Measurements from ENCODE around the gene PTGES2. TPM values are rescaled to one million over a fixed set of nuclear protein-coding genes. Genes with fewer than 3 reads are reported as not detected.
"Not testable (repeated sequence)": the region's sequence is repeated elsewhere in the genome, so short reads cannot be mapped to it uniquely, and the experiment has no call there.

The PTGES2 gene
- polyA plus RNA-seq, 3 donors: 35.2 to 43.5 (median 39.2) TPM

DNA sequence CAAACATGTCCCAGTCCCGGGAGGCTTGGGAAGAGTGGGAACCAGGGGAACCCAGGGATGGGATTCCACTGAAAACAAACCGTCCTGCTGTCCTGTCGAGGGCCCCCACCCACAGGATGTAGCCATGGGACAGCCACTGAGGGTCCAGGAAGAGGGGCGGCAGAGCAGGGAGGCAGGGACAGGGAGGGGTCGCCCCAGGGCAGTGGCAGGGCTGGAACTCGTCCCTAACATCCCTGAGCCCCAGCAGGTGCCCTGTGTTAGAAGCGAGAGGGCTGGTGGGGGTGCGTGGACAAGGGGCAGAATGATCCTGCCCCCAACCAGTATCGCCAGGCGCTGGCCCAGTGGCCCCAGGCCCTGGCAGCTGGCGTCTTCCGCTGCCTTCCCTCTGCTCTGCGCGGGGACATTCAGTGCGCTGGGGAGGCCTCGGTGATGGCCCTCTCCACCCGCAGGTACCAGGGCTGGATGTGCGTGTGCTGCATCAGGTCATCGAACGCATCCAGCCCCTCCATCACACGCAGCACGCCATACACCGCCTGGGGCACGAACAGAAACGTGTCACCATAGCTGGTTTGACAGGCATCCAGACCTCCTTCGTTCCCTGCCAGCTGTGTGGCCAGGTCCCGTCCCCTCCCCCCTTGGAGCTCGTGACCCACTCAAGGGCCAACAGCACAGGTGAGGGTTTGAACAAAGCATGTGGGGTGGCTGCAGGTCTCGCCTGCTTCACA lies 6.6 kb downstream of the PTGES2 start:
- no peak for DNase-seq (ENCODE audit: low read depth in 3 of 3, low spot score in 2 of 3)

DNA sequence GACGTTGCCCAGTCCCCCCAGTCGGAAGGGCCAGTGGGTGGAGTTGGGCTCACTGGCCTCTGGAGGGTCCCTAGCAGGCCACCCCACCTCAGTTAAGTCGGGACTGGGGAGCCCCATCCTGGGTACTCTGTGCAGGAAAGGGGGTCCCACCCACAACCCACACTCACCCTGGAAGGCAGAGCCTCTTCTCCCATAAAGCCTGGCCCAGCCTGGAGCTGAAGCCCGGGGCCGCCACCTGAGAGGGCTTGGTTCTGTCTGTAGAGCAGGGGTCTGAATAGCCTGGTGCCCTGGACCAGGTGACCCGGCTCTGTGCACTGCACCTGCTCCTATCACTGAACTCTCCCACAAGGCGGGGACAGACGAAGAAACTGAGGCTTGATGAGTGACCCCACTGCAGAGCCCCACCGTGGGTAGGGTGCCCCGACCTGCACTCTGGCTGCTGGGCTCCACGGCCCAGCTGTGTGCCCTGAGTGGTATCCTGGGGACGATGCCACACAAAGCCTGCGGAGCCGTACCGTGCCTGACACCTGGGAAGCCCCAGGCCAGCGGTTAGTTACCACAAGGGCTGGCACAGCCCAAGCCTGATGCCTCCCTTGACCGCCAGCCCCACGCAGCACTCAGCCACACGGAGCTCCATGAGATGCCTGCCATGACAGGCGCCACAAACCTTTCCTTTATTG lies 7.3 kb downstream of the PTGES2 start:
- DNase-seq (ENCODE audit: low read depth in 3 of 3, low spot score in 2 of 3): no peak

DNA sequence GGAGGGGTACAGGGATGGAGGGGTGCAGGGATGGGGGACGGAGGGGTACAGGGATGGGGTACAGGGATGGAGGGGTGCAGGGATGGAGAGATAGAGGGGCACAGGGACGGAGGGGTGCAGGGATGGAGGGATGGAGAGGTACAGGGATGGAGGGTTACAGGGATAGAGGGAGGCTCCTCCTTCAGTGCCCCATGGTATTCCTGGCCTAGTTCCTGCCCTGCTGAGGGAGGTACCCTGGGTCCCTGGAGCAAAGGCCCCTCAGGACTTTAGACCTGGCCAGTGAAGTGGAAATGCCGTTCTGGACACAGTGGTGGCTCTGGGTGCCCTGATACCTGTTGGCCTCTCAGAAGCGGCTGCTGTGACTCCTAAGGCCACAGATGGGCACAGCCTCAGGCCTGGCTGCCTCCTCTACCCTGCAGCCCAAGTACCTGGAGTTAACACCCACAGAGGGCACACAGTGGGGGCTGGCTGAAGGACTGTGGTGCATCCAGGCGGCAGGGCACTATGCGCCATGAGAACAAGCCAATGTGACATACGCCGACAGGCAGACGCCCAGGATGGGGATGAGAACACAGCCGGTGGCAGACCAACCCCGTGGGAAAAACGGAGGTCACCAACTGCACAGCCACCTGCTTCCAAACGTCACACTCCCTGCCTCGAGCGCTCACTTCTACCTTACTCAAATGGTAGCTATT lies 8.4 kb downstream of the PTGES2 start:
- DNase-seq (ENCODE audit: low read depth in 3 of 3, low spot score in 2 of 3): no peak

DNA sequence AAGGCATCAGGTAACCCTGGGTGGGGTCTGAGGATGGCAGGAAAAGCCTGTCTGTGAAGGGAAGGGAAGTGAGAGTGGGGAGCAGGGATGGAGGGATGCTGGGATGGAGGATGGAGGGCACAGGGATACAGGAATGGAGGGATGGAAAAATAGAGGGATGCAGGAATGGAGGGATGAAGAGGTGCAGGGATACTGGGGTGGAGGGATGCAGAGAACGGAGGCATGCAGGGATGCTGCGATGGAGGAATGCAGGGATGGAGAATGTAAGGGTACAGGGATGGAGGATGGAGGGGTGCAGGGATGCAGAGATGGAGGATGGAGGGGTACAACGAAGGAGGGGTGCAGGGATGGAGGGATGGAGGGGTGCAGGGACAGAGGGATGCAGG lies 9.1 kb downstream of the PTGES2 start:
- no peak for DNase-seq (ENCODE audit: low read depth in 3 of 3, low spot score in 2 of 3)

DNA sequence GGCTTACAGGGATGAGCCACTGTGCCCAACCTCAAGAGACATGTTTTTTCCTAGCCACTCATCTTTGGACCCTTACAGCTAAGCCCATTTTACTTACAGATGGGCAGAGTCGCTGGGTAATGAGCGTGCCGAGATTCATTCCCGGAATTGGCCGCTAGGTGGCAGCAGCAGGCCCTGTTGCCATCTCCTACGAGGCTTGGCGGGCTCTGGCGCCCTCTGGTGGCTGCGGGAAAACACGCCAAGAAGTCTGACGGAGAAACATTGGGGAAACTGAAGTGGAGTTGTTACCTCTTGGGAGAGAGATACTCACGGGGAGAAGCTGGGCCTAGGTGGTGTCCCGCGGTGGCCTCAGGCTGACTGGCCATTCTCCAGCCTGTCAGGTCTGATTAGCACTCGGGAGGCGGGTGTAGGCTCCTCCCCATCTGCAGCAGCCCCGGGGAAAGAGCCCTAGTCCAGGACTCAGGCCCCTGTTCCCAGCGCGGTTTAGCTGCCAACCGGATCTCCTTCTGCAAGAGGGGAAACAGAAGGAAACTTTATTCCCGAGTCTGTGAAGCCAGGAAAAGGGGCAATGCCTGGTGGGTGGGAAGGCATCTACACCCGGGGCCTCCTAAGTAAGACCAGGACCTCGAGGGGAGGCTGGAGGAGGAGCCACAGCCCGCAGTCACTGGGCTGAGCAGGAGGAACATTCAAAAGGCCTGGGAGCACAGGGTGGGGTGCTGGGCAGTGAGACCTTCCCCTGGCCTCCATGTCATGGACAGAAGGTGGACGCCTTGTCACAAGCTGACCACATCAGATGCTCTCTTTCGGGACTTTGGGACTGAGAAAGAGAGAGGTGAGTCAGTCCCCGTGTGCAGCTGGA lies 9.7 kb downstream of the PTGES2 start:
- DNase-seq (ENCODE audit: low read depth in 3 of 3, low spot score in 2 of 3): peak; percentile 67 to 83 (median 80)

DNA sequence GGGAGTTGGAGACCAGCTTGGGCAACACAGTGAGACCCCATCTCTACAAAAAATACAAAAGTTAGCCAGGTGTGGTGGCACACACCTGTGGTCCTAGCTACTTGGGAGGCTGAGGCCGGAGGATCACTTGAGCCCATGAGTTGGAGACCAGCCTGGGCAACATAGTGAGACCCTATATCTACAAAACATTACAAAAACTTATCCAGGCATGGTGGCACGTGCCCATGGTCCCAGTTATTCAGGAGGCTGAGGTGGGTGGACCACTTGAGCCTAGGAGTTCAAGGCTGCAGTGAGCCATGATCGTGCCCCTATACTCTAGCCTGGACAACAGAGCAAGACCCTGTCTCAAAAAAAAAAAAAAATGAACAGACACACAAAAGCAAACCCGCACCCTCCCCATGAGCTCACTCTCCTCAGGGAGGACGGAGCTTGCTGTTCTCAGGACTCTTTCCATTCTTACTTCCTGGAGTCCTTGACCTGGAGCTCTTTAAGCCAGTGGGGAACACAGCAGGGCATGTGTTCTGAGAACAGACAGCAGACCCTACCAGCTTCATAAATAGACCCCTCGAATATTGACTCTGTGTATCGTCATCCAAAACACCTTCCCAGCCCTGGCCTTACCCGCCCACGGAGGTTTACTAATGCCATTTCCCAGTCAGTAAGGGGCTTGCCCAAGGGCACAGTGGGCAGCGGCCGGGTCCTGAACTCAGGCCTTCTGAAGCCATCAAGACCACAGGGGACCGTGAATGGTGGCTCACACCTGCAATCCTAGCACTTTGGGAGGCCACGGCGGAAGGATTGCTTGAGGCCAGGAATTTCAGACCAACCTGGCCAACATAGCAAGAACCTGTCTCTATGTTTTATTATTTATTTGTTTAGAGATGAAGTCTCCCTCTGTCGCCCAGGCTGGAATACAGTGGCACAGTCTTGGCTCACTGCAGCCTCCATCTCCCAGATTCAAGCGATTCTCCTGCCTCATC lies 11.1 kb downstream of the PTGES2 start:
- no peak for DNase-seq (ENCODE audit: low read depth in 3 of 3, low spot score in 2 of 3)

DNA sequence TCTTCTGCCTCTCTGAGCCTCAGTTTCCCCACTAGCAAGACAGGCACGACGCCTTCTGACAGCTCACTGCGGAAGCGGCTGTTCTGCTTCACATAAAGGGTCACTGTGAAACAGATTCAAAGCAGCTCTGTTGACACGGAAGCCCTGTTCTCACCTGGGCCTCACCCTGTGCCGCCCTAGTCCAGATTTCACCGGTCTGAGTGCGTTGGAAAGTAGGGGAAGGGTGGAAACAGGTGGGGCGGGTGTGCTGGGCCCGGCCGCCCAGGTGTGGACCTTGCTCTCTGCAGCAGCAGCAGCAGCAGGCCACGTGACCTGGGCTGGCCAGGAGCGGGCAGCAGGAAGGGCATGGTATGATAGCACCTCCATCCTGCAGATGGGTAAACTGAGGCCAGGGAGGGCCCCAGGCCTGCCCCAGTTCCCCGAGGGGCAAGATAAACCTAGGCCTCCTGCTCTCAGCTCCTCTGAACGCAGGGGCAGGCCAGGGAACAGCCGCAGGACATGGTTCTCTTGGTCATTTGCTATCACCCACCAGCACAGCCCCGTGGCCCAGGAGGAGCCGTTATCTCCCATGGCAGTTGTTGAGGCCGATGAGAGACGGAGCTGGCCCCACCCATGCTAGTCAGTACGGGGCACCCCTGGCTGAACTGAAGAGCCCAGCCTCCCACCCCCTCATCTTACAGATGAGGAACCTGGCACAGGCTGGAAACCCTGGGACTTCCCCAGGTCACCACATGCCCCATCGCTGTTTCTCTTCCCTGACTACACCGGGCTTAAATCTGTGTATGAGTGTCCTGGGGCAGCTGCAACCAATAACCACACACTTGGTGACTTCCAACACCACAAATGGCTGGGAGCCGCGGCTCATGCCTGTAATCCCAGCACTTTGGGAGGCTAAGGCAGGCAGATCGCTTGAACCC lies 12.1 kb downstream of the PTGES2 start:
- no peak for DNase-seq (ENCODE audit: low read depth in 3 of 3, low spot score in 2 of 3)

DNA sequence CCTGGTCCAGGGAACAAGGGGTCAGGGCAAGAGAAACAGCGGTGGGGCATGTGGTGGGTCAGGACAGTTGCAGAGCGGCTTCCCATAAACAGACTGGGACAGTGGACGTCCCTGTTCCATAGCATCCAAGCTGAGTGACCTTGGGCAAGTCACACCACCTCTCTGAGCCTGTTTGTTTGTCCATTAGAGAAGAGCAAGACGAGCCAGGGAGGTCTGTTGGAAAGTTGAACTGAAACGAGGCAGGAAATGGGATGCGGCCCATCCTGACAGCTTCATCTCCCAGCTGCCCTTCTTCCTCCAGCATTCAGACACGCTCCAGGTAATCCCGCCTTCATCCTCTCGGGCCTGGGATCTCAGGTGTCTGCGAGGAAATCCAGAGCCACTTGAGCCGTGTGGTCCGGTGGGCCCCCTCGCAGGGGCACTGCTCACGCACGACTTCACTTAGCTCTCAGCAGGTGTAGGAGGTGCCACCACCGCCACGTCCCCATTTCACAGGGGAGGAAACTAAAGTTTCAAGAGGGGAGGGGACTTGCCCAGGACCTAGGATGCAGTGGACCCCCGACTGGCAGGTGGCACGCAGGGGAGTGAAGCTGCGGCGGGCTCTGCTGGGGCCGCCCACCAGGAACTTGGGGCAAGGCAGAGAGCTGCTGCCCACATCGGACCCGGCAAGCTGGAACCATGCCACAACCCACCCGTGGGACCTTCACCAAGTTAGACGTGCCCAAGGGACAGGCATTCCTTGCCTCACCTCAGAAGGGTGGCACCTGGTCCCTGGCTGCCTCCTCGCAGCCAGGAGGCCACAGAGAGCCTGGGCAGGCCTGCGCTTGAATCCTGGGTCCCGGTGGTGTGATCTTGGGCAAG lies 13.0 kb downstream of the PTGES2 start:
- DNase-seq (ENCODE audit: low read depth in 3 of 3, low spot score in 2 of 3): no peak

DNA sequence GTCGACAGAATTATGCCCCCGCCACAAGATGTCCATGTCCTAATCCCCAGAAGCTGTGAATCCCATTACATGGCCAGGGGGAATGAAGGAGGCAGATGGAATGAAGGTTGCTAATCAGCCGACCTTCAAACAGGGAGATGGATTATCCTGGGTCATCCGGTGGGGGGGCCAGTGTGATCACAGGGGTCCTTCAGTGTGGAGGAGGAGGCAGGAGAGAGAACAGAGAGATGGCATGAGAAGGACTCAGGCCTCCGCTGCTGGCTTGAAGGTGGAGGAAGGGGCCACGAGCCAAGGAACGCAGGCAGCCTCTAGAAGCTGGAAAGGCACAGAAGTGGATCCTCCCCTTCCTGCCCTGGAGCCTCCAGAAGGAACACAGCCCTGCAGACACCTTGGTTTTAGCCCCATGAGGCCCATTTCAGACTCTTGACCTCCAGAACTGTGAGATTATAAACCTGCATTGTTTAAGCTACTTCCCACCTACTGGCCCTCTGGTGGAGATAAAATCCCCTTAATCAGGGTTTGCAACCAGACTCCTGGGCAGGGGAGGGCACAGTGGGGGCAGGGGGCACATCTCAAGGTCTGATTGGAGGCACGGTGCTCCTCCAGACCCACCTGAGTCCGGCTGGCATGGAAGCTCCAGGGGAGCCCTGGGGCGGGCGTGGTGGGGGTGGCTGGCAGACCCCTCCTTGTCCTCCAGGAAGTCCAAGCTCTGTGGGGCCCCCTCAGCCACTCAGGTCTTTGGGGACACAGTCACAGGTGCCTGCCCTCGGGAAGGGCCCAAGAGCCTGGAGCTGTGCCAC lies 13.8 kb downstream of the PTGES2 start:
- no peak for DNase-seq (ENCODE audit: low read depth in 3 of 3, low spot score in 2 of 3)

DNA sequence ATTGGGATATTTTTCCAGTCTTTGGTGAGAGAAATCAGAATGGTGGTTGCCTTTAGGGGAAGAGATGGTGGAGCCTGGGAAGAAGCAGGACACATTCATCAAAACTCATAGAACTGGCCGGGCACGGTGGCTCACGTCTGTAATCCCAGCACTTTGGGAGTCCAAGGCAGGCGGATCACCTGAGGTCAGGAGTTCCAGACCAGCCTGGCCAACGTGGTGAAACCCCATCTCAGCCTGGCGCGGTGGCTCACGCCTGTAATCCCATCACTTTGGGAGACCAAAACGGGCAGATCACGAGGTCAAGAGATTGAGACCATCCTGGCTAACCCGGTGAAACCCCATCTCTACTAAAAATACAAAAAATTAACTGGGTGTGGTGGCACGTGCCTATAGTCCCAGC lies 15.8 kb downstream of the PTGES2 start:
- not testable (repeated sequence) for DNase-seq (ENCODE audit: low read depth in 3 of 3, low spot score in 2 of 3)

DNA sequence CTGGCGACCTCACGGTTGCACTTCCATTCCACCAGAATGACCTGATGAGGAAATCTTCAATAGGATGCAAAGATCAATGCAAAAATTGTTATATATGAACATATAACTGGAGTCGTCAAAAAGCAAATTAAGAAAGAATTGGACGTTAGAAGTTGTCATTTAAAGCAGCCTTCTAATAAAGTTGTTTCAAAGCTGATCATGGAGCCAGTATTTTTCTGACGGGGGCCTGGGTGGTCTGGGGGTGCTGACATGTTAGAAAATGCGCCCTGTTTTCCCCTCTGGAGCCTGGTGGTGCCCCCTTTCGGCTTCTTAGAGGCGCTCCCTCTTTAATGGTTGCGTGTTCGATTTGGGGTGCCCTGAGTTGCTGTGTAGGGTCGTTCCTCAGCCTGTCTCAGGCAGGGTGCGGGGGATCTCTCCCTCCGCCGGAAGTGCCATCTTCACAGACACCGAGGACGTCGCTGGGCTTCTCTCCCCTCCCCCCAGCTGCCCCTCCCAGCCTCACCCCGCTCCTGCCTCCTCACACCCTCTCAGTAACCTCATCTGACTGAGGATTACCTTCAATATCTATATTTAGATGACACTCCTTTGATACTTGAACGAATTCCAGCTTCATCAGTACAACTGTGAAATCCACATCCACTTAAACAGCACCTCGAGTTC lies 18.3 kb downstream of the PTGES2 start:
- DNase-seq (ENCODE audit: low read depth in 3 of 3, low spot score in 2 of 3): no peak

DNA sequence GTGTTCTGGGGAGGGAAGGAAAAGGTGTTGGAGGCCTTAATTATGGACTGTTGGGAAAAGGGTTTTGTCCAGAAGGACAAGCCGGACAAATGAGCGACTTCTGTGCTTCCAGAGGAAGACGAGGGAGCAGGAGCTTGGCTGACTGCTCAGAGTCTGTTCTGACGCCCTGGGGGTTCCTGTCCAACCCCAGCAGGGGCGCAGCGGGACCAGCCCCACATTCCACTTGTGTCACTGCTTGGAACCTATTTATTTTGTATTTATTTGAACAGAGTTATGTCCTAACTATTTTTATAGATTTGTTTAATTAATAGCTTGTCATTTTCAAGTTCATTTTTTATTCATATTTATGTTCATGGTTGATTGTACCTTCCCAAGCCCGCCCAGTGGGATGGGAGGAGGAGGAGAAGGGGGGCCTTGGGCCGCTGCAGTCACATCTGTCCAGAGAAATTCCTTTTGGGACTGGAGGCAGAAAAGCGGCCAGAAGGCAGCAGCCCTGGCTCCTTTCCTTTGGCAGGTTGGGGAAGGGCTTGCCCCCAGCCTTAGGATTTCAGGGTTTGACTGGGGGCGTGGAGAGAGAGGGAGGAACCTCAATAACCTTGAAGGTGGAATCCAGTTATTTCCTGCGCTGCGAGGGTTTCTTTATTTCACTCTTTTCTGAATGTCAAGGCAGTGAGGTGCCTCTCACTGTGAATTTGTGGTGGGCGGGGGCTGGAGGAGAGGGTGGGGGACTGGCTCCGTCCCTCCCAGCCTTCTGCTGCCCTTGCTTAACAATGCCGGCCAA lies 19.1 kb downstream of the PTGES2 start:
- no peak for DNase-seq (ENCODE audit: low read depth in 3 of 3, low spot score in 2 of 3)

DNA sequence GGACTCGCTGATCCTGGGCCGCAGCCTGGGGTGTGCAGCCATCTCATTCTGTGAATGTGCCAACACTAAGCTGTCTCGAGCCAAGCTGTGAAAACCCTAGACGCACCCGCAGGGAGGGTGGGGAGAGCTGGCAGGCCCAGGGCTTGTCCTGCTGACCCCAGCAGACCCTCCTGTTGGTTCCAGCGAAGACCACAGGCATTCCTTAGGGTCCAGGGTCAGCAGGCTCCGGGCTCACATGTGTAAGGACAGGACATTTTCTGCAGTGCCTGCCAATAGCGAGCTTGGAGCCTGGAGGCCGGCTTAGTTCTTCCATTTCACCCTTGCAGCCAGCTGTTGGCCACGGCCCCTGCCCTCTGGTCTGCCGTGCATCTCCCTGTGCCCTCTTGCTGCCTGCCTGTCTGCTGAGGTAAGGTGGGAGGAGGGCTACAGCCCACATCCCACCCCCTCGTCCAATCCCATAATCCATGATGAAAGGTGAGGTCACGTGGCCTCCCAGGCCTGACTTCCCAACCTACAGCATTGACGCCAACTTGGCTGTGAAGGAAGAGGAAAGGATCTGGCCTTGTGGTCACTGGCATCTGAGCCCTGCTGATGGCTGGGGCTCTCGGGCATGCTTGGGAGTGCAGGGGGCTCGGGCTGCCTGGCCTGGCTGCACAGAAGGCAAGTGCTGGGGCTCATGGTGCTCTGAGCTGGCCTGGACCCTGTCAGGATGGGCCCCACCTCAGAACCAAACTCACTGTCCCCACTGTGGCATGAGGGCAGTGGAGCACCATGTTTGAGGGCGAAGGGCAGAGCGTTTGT lies 19.9 kb downstream of the PTGES2 start:
- no peak for DNase-seq (ENCODE audit: low read depth in 3 of 3, low spot score in 2 of 3)

DNA sequence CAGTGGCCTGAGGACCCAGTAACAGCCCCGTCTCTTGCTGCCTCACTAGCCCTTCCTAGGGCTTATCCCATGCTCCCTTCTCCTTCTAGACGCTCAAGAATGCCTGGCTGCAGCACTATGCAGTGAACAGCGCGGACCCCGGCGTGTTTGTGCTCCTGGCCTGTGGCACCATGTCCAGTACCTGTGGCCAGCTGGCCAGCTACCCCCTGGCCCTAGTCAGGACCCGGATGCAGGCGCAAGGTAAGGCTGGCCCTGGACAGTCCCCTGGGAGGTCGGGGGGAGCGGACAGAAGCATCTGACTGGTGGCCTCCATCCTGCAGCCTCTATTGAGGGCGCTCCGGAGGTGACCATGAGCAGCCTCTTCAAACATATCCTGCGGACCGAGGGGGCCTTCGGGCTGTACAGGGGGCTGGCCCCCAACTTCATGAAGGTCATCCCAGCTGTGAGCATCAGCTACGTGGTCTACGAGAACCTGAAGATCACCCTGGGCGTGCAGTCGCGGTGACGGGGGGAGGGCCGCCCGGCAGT lies 20.5 kb downstream of the PTGES2 start:
- no peak for DNase-seq (ENCODE audit: low read depth in 3 of 3, low spot score in 2 of 3)

Measured in right renal cortex interstitium (tissue), 3 donors.